ENCODE measurements around the gene XPR1.
A peak's percentile ranks its signal among the peaks of the same experiment; 100 is the strongest.

XPR1 gene

DNA sequence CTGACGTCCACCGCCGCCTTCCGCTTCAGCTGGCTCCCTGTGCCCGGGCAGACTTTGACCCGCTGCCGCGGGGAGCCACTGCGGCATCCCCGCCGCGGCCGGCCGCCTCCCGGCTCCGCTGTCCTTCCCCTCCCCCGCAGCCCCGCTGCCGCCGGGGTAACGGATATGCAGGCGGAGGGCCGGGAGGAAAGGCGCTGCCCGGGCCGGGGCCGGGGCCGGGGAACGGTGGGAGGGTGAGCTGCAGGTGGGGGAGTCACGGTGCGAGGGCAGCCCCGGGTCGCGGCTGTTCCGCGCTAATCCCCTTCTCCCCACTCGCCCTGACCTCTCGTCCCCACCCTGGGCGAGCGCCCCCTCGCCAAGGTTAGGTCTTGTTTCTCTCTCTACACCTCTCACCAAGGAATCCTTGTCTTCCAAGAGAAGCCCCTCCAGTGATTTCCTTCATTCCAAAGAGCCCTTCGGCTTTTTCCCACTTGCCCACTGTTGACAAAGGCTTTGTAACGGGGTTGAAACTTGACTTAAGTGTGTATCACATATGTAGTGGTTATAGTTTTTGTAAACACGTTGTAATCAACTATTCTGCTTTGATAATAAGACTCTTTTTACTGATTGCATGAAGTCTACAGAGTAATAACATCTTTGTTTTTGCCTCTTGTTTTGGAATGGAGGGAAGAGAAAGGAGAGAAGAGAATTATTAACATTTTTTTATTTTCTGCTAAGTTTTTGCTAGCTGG is 669 bp downstream of the XPR1 start:
- Histone ChIP-seq H3K27me3 (ENCODE audit: low read depth, low read length) (no peaks in the 10 kb centered on the region), H2AFZ (ENCODE audit: low read depth, low read length) (peak overlapping the region; percentile 60), H3K9me3 (ENCODE audit: insufficient read depth, low read length) (no peaks in the 10 kb centered on the region), H3K4me2 (ENCODE audit: low read length) (peak overlapping the region; percentile 96), H4K20me1 (ENCODE audit: insufficient read depth, low read length) (peaks cover 8% of the 10 kb centered on the region; the same call in 1 of the 2 replicates), H3K4me3 (ENCODE audit: low read length) (peak overlapping the region; percentile 85), H3K4me1 (ENCODE audit: low read length) (peaks cover 19% of the 10 kb centered on the region), H3K27ac (ENCODE audit: low read length) (peak overlapping the region; percentile 47), H3K36me3 (replicated peaks; ENCODE audit: low read depth, low read length) (no peaks in the 10 kb centered on the region), H3K79me2 (ENCODE audit: low read length) (peaks cover 28% of the 10 kb centered on the region), H3K9ac (ENCODE audit: low read length) (peak overlapping the region; percentile 77)
- TF ChIP-seq, protein P1, sequence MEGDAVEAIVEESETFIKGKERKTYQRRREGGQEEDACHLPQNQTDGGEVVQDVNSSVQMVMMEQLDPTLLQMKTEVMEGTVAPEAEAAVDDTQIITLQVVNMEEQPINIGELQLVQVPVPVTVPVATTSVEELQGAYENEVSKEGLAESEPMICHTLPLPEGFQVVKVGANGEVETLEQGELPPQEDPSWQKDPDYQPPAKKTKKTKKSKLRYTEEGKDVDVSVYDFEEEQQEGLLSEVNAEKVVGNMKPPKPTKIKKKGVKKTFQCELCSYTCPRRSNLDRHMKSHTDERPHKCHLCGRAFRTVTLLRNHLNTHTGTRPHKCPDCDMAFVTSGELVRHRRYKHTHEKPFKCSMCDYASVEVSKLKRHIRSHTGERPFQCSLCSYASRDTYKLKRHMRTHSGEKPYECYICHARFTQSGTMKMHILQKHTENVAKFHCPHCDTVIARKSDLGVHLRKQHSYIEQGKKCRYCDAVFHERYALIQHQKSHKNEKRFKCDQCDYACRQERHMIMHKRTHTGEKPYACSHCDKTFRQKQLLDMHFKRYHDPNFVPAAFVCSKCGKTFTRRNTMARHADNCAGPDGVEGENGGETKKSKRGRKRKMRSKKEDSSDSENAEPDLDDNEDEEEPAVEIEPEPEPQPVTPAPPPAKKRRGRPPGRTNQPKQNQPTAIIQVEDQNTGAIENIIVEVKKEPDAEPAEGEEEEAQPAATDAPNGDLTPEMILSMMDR (IDR thresholded peaks at IDR 0.05; ENCODE audit: low read depth, low read length), result peak; percentile 64
- no peak for TF ChIP-seq EZH2phosphoT487 (IDR thresholded peaks at IDR 0.05; ENCODE audit: low read depth)

DNA sequence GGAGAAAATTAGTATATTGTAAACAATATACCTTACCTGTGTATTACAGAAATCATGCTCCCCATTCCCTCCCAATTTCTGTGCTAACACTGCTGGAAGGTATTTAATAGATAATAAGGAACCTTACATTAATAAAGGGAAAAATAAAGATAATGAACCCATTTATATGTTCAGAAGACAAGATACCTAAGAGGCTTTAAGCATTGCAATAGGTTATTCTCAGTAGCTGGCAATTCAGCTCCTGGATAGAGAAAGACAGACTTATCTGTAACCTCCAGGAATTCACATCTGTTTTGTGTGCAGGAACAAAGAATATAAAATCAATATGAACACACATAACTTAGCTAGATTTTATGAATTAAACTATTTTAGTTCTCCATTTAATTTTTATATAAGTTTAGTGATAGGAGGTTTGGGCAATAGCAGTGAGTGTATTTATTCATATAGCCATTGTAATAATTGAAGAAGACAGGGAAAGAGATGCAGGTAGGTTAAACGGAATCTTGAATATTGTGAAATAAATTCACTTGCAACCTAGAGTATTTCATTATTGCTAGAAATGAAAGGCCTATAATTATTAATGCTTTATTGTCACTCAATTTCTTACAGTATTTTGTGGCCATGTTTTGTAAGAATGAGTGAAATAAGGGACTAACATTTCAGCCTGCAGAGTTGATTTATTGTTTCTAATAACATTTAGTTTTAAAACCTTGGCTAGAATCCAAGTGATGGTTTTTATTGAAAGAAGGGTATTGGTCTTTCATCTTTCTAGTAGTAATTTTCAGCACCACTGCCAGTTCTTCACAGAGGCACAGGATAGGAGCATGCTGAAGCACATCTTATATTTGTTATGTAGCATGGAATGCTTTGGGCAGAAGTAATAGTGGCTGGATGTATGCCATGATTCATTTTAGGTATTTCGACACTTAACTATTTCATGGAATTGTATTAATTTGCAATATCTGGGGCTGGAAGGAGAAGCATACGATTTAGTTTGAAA is 1.5 kb downstream of the XPR1 start:
- Histone ChIP-seq H3K4me2 (ENCODE audit: low read length) (peak overlapping the region; percentile 96), H3K27ac (ENCODE audit: low read length) (no peak overlapping the region), H3K4me1 (ENCODE audit: low read length) (peaks cover 19% of the 10 kb centered on the region), H2AFZ (ENCODE audit: low read depth, low read length) (no peak overlapping the region), H3K9ac (ENCODE audit: low read length) (peak overlapping the region; percentile 77), H3K36me3 (replicated peaks; ENCODE audit: low read depth, low read length) (no peaks in the 10 kb centered on the region), H3K4me3 (ENCODE audit: low read length) (peak overlapping the region; percentile 85), H4K20me1 (ENCODE audit: insufficient read depth, low read length) (peaks cover 8% of the 10 kb centered on the region; the same call in 1 of the 2 replicates), H3K79me2 (ENCODE audit: low read length) (peaks cover 28% of the 10 kb centered on the region), H3K9me3 (ENCODE audit: insufficient read depth, low read length) (no peaks in the 10 kb centered on the region), H3K27me3 (ENCODE audit: low read depth, low read length) (no peaks in the 10 kb centered on the region)
- TF ChIP-seq, protein P1 (IDR thresholded peaks at IDR 0.05; ENCODE audit: low read depth, low read length), result no peak
- TF ChIP-seq EZH2phosphoT487 (IDR thresholded peaks at IDR 0.05; ENCODE audit: low read depth), result no peak

DNA sequence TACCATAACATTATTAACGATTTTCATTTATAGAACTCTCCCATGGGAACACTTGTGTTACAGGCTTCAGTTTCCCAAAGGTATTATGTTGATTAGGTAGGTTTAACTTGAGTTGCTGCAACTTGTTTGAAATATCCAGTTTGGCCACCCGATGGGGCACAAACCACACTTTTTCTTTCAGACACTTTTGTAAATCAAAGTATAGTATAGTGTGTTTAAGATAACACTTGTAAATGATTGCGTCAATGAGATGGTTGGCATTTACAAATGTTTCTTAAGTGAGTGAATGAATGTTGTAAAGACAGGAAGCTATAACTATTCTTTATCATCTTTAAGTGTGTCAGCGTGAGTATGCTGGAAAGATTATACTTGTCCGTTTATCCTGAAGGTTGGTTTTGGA is 4.3 kb downstream of the XPR1 start:
- H3K4me1 ChIP-seq (ENCODE audit: low read length), result peaks cover 16% of the 10 kb centered on the region
- TF ChIP-seq, protein P1 (IDR thresholded peaks at IDR 0.05; ENCODE audit: low read depth, low read length), result peak; percentile 24
- TF ChIP-seq EZH2phosphoT487 (IDR thresholded peaks at IDR 0.05; ENCODE audit: low read depth), result no peak
- H3K36me3 ChIP-seq (replicated peaks; ENCODE audit: low read depth, low read length), result no peaks in the 10 kb centered on the region
- peaks cover 28% of the 10 kb centered on the region for H3K79me2 ChIP-seq (ENCODE audit: low read length)
- no peaks in the 10 kb centered on the region for H3K9me3 ChIP-seq (ENCODE audit: insufficient read depth, low read length)
- H3K4me3 ChIP-seq (ENCODE audit: low read length), result no peak overlapping the region
- H2AFZ ChIP-seq (ENCODE audit: low read depth, low read length), result no peak overlapping the region
- H3K4me2 ChIP-seq (ENCODE audit: low read length), result no peak overlapping the region
- no peak overlapping the region for H3K9ac ChIP-seq (ENCODE audit: low read length)
- H3K27me3 ChIP-seq (ENCODE audit: low read depth, low read length), result no peaks in the 10 kb centered on the region
- peaks cover 8% of the 10 kb centered on the region; the same call in 1 of the 2 replicates for H4K20me1 ChIP-seq (ENCODE audit: insufficient read depth, low read length)
- H3K27ac ChIP-seq (ENCODE audit: low read length), result no peak overlapping the region

DNA sequence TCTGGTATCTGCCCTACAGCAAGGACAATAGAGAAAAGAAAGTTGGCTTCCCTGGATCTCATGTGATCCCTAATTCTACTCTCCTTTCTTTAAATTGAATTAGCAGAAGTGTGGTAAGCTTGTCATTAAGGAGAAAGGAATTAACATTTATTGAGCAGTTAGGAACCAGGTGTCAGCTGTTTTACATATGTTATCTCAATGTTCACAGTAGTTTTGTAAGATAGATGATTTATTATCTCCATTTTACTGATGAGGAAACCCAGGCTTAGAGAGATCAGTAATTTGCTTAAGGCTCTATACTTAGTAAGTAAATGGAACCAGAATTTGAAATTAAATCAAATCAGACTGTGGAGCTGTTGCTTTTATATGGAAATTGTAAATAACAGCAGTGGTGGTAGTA is 8.0 kb downstream of the XPR1 start:
- no peaks in the 10 kb centered on the region for H3K36me3 ChIP-seq (replicated peaks; ENCODE audit: low read depth, low read length)
- H3K27me3 ChIP-seq (ENCODE audit: low read depth, low read length), result no peaks in the 10 kb centered on the region
- H3K79me2 ChIP-seq (ENCODE audit: low read length), result peaks cover 8% of the 10 kb centered on the region; the same call in 1 of the 2 replicates
- TF ChIP-seq EZH2phosphoT487 (IDR thresholded peaks at IDR 0.05; ENCODE audit: low read depth), result no peak
- TF ChIP-seq, protein P1 (IDR thresholded peaks at IDR 0.05; ENCODE audit: low read depth, low read length), result no peak
- H3K4me1 ChIP-seq (ENCODE audit: low read length), result no peaks in the 10 kb centered on the region
- no peak overlapping the region for H3K4me3 ChIP-seq (ENCODE audit: low read length)
- no peaks in the 10 kb centered on the region for H3K9me3 ChIP-seq (ENCODE audit: insufficient read depth, low read length)
- H4K20me1 ChIP-seq (ENCODE audit: insufficient read depth, low read length), result no peaks in the 10 kb centered on the region; the same call in none of the 2 replicates
- no peak overlapping the region for H3K27ac ChIP-seq (ENCODE audit: low read length)
- no peak overlapping the region for H2AFZ ChIP-seq (ENCODE audit: low read depth, low read length)
- no peak overlapping the region for H3K4me2 ChIP-seq (ENCODE audit: low read length)
- H3K9ac ChIP-seq (ENCODE audit: low read length), result no peak overlapping the region
